Mesenchymal stem cell (in vitro differentiated cells and primary cell): ENCODE measurements around the gene CD6.

Experiments used
- DNase-seq: peaks from one replicate; pipeline ENCODE4 v3.0.0-alpha.2; 2013
- H2AFZ ChIP-seq: one replicate; pipeline ENCODE4 v1.6.1; 2013; ENCODE audit warnings: low read depth, mild to moderate bottlenecking, control low read depth, inconsistent platforms, low read length, moderate library complexity
- H2AK5ac ChIP-seq: 2 replicates; pipeline ENCODE4 v1.6.1; 2013; ENCODE audit warnings: low read length, moderate library complexity, mild to moderate bottlenecking, inconsistent platforms; ENCODE audit not compliant: severe bottlenecking
- H2BK120ac ChIP-seq: one replicate; pipeline ENCODE4 v1.6.1; 2013; ENCODE audit warnings: low read depth, mild to moderate bottlenecking, inconsistent platforms, low read length, moderate library complexity
- H2BK12ac ChIP-seq, 2 experiments: one replicate each; pipeline ENCODE4 v1.6.1; 2013; ENCODE audit warnings: inconsistent platforms in 2 of 2, low read length in 2 of 2, mild to moderate bottlenecking in 2 of 2, moderate library complexity in 2 of 2, control low read depth in 1 of 2
- H2BK15ac ChIP-seq: one replicate; pipeline ENCODE4 v1.6.1; 2013; ENCODE audit warnings: mild to moderate bottlenecking, low read depth, inconsistent platforms; ENCODE audit not compliant: poor library complexity, severe bottlenecking
- H2BK5ac ChIP-seq: 2 replicates; pipeline ENCODE4 v1.6.1; 2013; ENCODE audit warnings: low read depth, mild to moderate bottlenecking, low read length, control low read depth, inconsistent platforms; ENCODE audit not compliant: poor library complexity, severe bottlenecking
- H3K14ac ChIP-seq, 2 experiments: one replicate each; pipeline ENCODE4 v1.6.1; 2013; ENCODE audit warnings: inconsistent platforms in 2 of 2, low read length in 2 of 2, control low read depth in 1 of 2, mild to moderate bottlenecking in 1 of 2, moderate library complexity in 1 of 2
- H3K18ac ChIP-seq, 2 experiments: one replicate each; pipeline ENCODE4 v1.6.1; 2013; ENCODE audit warnings: inconsistent platforms in 2 of 2, low read length in 2 of 2, control low read depth in 1 of 2, low read depth in 1 of 2, mild to moderate bottlenecking in 1 of 2
- H3K23ac ChIP-seq, 2 experiments: one replicate each; pipeline ENCODE4 v1.6.1; 2013; ENCODE audit warnings: inconsistent platforms in 2 of 2, low read length in 2 of 2, mild to moderate bottlenecking in 2 of 2, moderate library complexity in 2 of 2, control low read depth in 1 of 2
- H3K27ac ChIP-seq: 2 replicates; pipeline ENCODE4 v1.5.1; 2013; ENCODE audit warnings: mild to moderate bottlenecking, moderate library complexity, low read length, control low read depth, inconsistent platforms; ENCODE audit not compliant: poor library complexity, severe bottlenecking
- H3K27me3 ChIP-seq, 2 experiments: 2 replicates each; pipeline versions ENCODE4 v1.6.1 to v1.7.0; 2013; ENCODE audit warnings: low read length in 2 of 2, mild to moderate bottlenecking in 2 of 2, moderate library complexity in 2 of 2, control low read depth in 1 of 2, inconsistent platforms in 1 of 2; ENCODE audit not compliant: control insufficient read depth in 1 of 2, insufficient read depth in 1 of 2
- H3K36me3 ChIP-seq, 2 experiments: 2 replicates each; pipeline versions ENCODE4 v1.6.1 to v1.7.0; 2013; ENCODE audit warnings: low read length in 2 of 2, control low read depth in 1 of 2, inconsistent platforms in 1 of 2, low read depth in 1 of 2, mild to moderate bottlenecking in 1 of 2; ENCODE audit not compliant: insufficient read depth in 2 of 2, control insufficient read depth in 1 of 2
- H3K4ac ChIP-seq, 2 experiments: one replicate each; pipeline ENCODE4 v1.6.1; 2013; ENCODE audit warnings: inconsistent platforms in 2 of 2, low read length in 2 of 2, mild to moderate bottlenecking in 2 of 2, moderate library complexity in 2 of 2, control low read depth in 1 of 2, low read depth in 1 of 2
- H3K4me1 ChIP-seq: 2 replicates; pipeline ENCODE4 v1.6.1; 2013; ENCODE audit warnings: low read depth, low read length, control low read depth; ENCODE audit not compliant: control insufficient read depth, insufficient read depth
- H3K4me2 ChIP-seq: 2 replicates; pipeline ENCODE4 v1.6.1; 2013; ENCODE audit warnings: low read length, mild to moderate bottlenecking, inconsistent platforms; ENCODE audit not compliant: poor library complexity, severe bottlenecking
- H3K4me3 ChIP-seq, 2 experiments: 2 replicates each; pipeline versions ENCODE4 v1.5.1 to v1.7.0; 2013; ENCODE audit warnings: low read length in 2 of 2, mild to moderate bottlenecking in 2 of 2, control low read depth in 1 of 2, low read depth in 1 of 2; ENCODE audit not compliant: insufficient read depth in 1 of 2
- H3K79me1 ChIP-seq: replicated peaks from 2 replicates; pipeline ENCODE4 v1.6.1; 2013; ENCODE audit warnings: mild to moderate bottlenecking, control low read depth, low read length, inconsistent platforms; ENCODE audit not compliant: poor library complexity, severe bottlenecking
- H3K9ac ChIP-seq: 2 replicates; pipeline ENCODE4 v1.7.0; 2013; ENCODE audit warnings: mild to moderate bottlenecking, low read length, moderate library complexity
- H3K9me3 ChIP-seq: 2 replicates; pipeline ENCODE4 v1.7.0; 2013; ENCODE audit warnings: mild to moderate bottlenecking, low read length; ENCODE audit not compliant: control insufficient read depth
- H4K8ac ChIP-seq: one replicate; pipeline ENCODE4 v1.6.1; 2013; ENCODE audit warnings: inconsistent platforms, mild to moderate bottlenecking, low read length, moderate library complexity
- H4K91ac ChIP-seq: one replicate; pipeline ENCODE4 v1.6.1; 2013; ENCODE audit warnings: mild to moderate bottlenecking, low read length, inconsistent platforms
- WGBS: methylation state at CpG from one replicate; pipeline ENCODE4 v1.1.7; 2013; ENCODE audit warnings: mixed read lengths; 5-methylcytosine and 5-hydroxymethylcytosine counted together

The CD6 gene

GRCh38 chr11:61045271-61045670, 73.8 kb downstream of the CD6 start:
- Histone ChIP-seq H3K36me3 (no peaks in the 10 kb centered on the region), H3K23ac (no peak overlapping the region), H4K91ac (no peak overlapping the region), H3K9me3 (no peaks in the 10 kb centered on the region), H3K27ac (no peak overlapping the region), H3K4me3 (no peak overlapping the region), H4K8ac (no peak overlapping the region), H3K4ac (no peak overlapping the region), H2BK5ac (no peak overlapping the region), H2BK120ac (no peak overlapping the region), H3K4me1 (peaks cover 6% of the 10 kb centered on the region), H3K4me2 (no peak overlapping the region), H2AK5ac (no peak overlapping the region), H3K18ac (no peak overlapping the region), H3K79me1 (no peaks in the 10 kb centered on the region), H3K27me3 (peaks cover 25 to 45% of the 10 kb centered on the region in 2 experiments), H3K9ac (no peak overlapping the region), H2BK15ac (no peak overlapping the region), H3K14ac (no peak overlapping the region), H2BK12ac (no peak overlapping the region), H2AFZ (no peak overlapping the region)
- WGBS = 78% methylated on average over 7 of the region's 7 CpGs
- no peak for DNase-seq

- no peaks in the 10 kb centered on the region for H3K9me3 ChIP-seq
- no peaks in the 10 kb centered on the region for H3K79me1 ChIP-seq
- peaks cover 6% of the 10 kb centered on the region for H3K4me1 ChIP-seq
- H2BK120ac ChIP-seq = no peak overlapping the region
- no peak overlapping the region for H3K18ac ChIP-seq
- 57% methylated on average over 2 of the region's 2 CpGs for WGBS
- peaks cover 26 to 48% of the 10 kb centered on the region in 2 experiments for H3K27me3 ChIP-seq
- no peak for DNase-seq
- H2AFZ ChIP-seq = no peak overlapping the region
- H3K4me3 ChIP-seq = no peak overlapping the region
- H3K4me2 ChIP-seq = no peak overlapping the region
- no peak overlapping the region for H2BK5ac ChIP-seq
- H3K9ac ChIP-seq = no peak overlapping the region
- no peaks in the 10 kb centered on the region for H3K36me3 ChIP-seq
- no peak overlapping the region for H2BK15ac ChIP-seq
- H4K91ac ChIP-seq = no peak overlapping the region
- H2BK12ac ChIP-seq = no peak overlapping the region
- H3K27ac ChIP-seq = no peak overlapping the region
- H4K8ac ChIP-seq = no peak overlapping the region
- no peak overlapping the region for H3K23ac ChIP-seq
- H2AK5ac ChIP-seq = no peak overlapping the region
- H3K14ac ChIP-seq = no peak overlapping the region
- H3K4ac ChIP-seq = no peak overlapping the region
Measured at GRCh38 chr11:61046833-61047232, 75.4 kb downstream of the CD6 start.

GRCh38 chr11:61048368-61049062, 77.0 kb downstream of the CD6 start:
- Histone ChIP-seq H3K4me1 (peaks cover 2% of the 10 kb centered on the region), H3K27ac (no peak overlapping the region), H3K4ac (no peak overlapping the region), H3K27me3 (peaks cover 39 to 65% of the 10 kb centered on the region in 2 experiments), H2AK5ac (no peak overlapping the region), H4K8ac (no peak overlapping the region), H3K4me3 (no peak overlapping the region), H3K23ac (no peak overlapping the region), H2BK5ac (no peak overlapping the region), H3K9ac (no peak overlapping the region), H2BK12ac (no peak overlapping the region), H3K4me2 (no peak overlapping the region), H3K18ac (no peak overlapping the region), H3K14ac (no peak overlapping the region), H3K36me3 (no peaks in the 10 kb centered on the region), H2BK15ac (no peak overlapping the region), H2AFZ (no peak overlapping the region), H3K79me1 (no peaks in the 10 kb centered on the region), H3K9me3 (no peaks in the 10 kb centered on the region), H2BK120ac (no peak overlapping the region), H4K91ac (no peak overlapping the region)
- no peak for DNase-seq
- WGBS = 75% methylated on average over 12 of the region's 12 CpGs

- no peak overlapping the region for H2BK15ac ChIP-seq
- no peaks in the 10 kb centered on the region for H3K79me1 ChIP-seq
- H2AFZ ChIP-seq = no peak overlapping the region
- peaks cover 2% of the 10 kb centered on the region for H3K4me1 ChIP-seq
- DNase-seq = no peak
- no peak overlapping the region for H3K27ac ChIP-seq
- 82% methylated on average over 4 of the region's 4 CpGs for WGBS
- no peak overlapping the region for H3K18ac ChIP-seq
- peaks cover 43 to 70% of the 10 kb centered on the region in 2 experiments for H3K27me3 ChIP-seq
- no peaks in the 10 kb centered on the region for H3K36me3 ChIP-seq
- H2BK120ac ChIP-seq = no peak overlapping the region
- H3K23ac ChIP-seq = no peak overlapping the region
- no peak overlapping the region for H2BK5ac ChIP-seq
- no peak overlapping the region for H3K9ac ChIP-seq
- no peak overlapping the region for H2BK12ac ChIP-seq
- H3K14ac ChIP-seq = no peak overlapping the region
- H3K4me2 ChIP-seq = no peak overlapping the region
- H2AK5ac ChIP-seq = no peak overlapping the region
- H4K91ac ChIP-seq = no peak overlapping the region
- H3K9me3 ChIP-seq = no peaks in the 10 kb centered on the region
- no peak overlapping the region for H3K4me3 ChIP-seq
- H3K4ac ChIP-seq = no peak overlapping the region
- H4K8ac ChIP-seq = no peak overlapping the region
Measured at GRCh38 chr11:61049063-61049377, 77.5 kb downstream of the CD6 start.
